K562 (cell line): Measurements from ENCODE around the gene EEFSEC. TPM values are rescaled to one million over a fixed set of nuclear protein-coding genes. Genes with fewer than 3 reads are reported as not detected.

ENCODE experiments used
- ATAC-seq: fragments of 200-7000 bp; cut with Tn5 transposase; 3 replicates; pipeline ENCODE4 v1.9.1; 2020; ENCODE audit warnings: moderate library complexity
- BruUV-seq: library from RNA; stranded (reverse); fragments of 400-500 nt; replicated peaks from 2 replicates; lab custom pipeline; 2021; lab: Mats Ljungman, UMichigan
- CTCF ChIA-PET: fragments of 300-600 bp; formaldehyde crosslinking; extraction: SDS; loops from one replicate; lab custom pipeline; 2021; ENCODE audit warnings: low intra/inter-chr PET ratio; lab: Yijun Ruan, JAX
- POLR2A ChIA-PET: fragments of 300-600, 350-650 bp; sonication (Branson Sonifier 250); formaldehyde crosslinking; extraction: SDS; loops from one replicate; lab custom pipeline; 2021; ENCODE audit warnings: antibody characterized with exemption, inconsistent platforms; lab: Yijun Ruan, JAX
- DNase-seq, 4 experiments: peaks; one replicate each; pipeline versions ENCODE4 v3.0.0 to v3.0.0-alpha.2; 2011 to 2018; ENCODE audit warnings: low spot score in 3 of 4, mixed read lengths in 3 of 4; ENCODE audit errors: extremely low read depth in 1 of 4
- FAIRE-seq: peaks from 2 replicates; lab custom pipeline; 2011; peaks lifted over from hg19 to GRCh38; lab: Jason Lieb, UNC
- H2AFZ ChIP-seq: 2 replicates; pipeline ENCODE4 v1.6.0; 2011; ENCODE audit warnings: low read depth, low read length, control low read depth, inconsistent platforms
- H3K27ac ChIP-seq: fragments of 200-600 bp; 3 replicates; pipeline ENCODE4 v1.8.0; 2011; ENCODE audit warnings: low read depth, mild to moderate bottlenecking, control low read depth, inconsistent platforms, low read length, moderate library complexity, mixed read lengths; ENCODE audit errors: extremely low read depth
- H3K27me3 ChIP-seq, 2 experiments: fragments of 300-600 bp in 1 of 2; 2 replicates in 1 of 2; 3 replicates in 1 of 2; pipeline versions ENCODE4 v1.6.0 to v1.8.0; 2011; ENCODE audit warnings: inconsistent platforms in 2 of 2, low read length in 2 of 2, mild to moderate bottlenecking in 1 of 2, mixed read lengths in 1 of 2, moderate library complexity in 1 of 2; ENCODE audit not compliant: control insufficient read depth in 2 of 2, insufficient read depth in 2 of 2
- H3K36me3 ChIP-seq: fragments of 300-600 bp; 3 replicates; pipeline ENCODE4 v1.8.0; 2011; ENCODE audit warnings: mild to moderate bottlenecking, low read length, inconsistent platforms; ENCODE audit not compliant: control insufficient read depth, insufficient read depth
- H3K4me1 ChIP-seq, 2 experiments: fragments of 200-600 bp in 1 of 2; replicated peaks in 1 of 2; 2 replicates in 1 of 2; 3 replicates in 1 of 2; pipeline versions ENCODE4 v1.5.1 to v1.8.0; 2011; ENCODE audit warnings: inconsistent platforms in 2 of 2, low read length in 2 of 2, mild to moderate bottlenecking in 1 of 2, mixed read lengths in 1 of 2, moderate library complexity in 1 of 2; ENCODE audit not compliant: control insufficient read depth in 2 of 2, insufficient read depth in 2 of 2
- H3K4me2 ChIP-seq: 2 replicates; pipeline ENCODE4 v1.6.1; 2011; ENCODE audit warnings: low read length, control low read depth, inconsistent platforms, mixed read lengths; ENCODE audit not compliant: insufficient read depth
- H3K4me3 ChIP-seq: fragments of 200-600 bp; sonication (generic), shearing (Covaris generic); 2 replicates; pipeline ENCODE4 v1.5.1; 2016; ENCODE audit warnings: control low read depth, inconsistent platforms
- H3K79me2 ChIP-seq: fragments of 200-600 bp; 3 replicates; pipeline ENCODE4 v1.8.0; 2011; ENCODE audit warnings: low read length, inconsistent platforms; ENCODE audit not compliant: control insufficient read depth, insufficient read depth
- H3K9ac ChIP-seq, 2 experiments: 2 replicates each; pipeline versions ENCODE4 v1.6.0 to v1.6.1; 2011; ENCODE audit warnings: low read depth in 2 of 2, low read length in 2 of 2, control low read depth in 1 of 2, inconsistent platforms in 1 of 2, mild to moderate bottlenecking in 1 of 2, mixed read lengths in 1 of 2; ENCODE audit not compliant: insufficient read depth in 1 of 2
- H3K9me1 ChIP-seq: one replicate; pipeline ENCODE4 v1.6.0; 2011; ENCODE audit warnings: inconsistent platforms, mild to moderate bottlenecking, low read length, moderate library complexity; ENCODE audit not compliant: control insufficient read depth, insufficient read depth
- H3K9me3 ChIP-seq: replicated peaks from 2 replicates; pipeline ENCODE4 v1.5.1; 2011; ENCODE audit warnings: low read depth, low read length, inconsistent platforms; ENCODE audit not compliant: control insufficient read depth, insufficient read depth
- H4K20me1 ChIP-seq: replicated peaks from 2 replicates; pipeline ENCODE4 v1.6.1; 2011; ENCODE audit warnings: low read length, inconsistent platforms, mixed read lengths; ENCODE audit not compliant: control insufficient read depth, insufficient read depth
- BDP1 ChIP-seq: IDR thresholded peaks from 3 replicates; pipeline ENCODE4 v1.6.1; 2011; ENCODE audit not compliant: insufficient read length, insufficient read depth
- CREM ChIP-seq: IDR thresholded peaks from 2 replicates; pipeline ENCODE4 v1.6.1; 2014; ENCODE audit warnings: antibody characterized with exemption, low read depth
- MCM5 ChIP-seq: fragments of 450-650 bp; IDR thresholded peaks from 2 replicates; pipeline ENCODE4 v1.6.1; 2016; ENCODE audit warnings: low read depth
- MTA2 ChIP-seq: fragments of 450-650 bp; IDR thresholded peaks from 2 replicates; pipeline ENCODE4 v1.6.1; 2016; ENCODE audit warnings: low read depth
- PHB2 ChIP-seq: fragments of 450-650 bp; IDR thresholded peaks from 2 replicates; pipeline ENCODE4 v1.6.1; 2017; ENCODE audit warnings: low read depth
- POLR2A ChIP-seq: fragments of 450-650 bp; conservative IDR thresholded peaks from 2 replicates; pipeline ENCODE4 v1.6.1; 2016
- RNF2 ChIP-seq: sonication (generic); IDR thresholded peaks from 2 replicates; pipeline ENCODE4 v1.6.1; 2016
- SRSF3 ChIP-seq: fragments of 200-400 bp; formaldehyde crosslinking; IDR thresholded peaks from 2 replicates; pipeline ENCODE4 v1.6.1; 2016; ENCODE audit warnings: mild to moderate bottlenecking, low read length, moderate library complexity; ENCODE audit not compliant: insufficient read depth
- SRSF7 ChIP-seq: fragments of 200-400 bp; formaldehyde crosslinking; optimal IDR thresholded peaks from 2 replicates; pipeline ENCODE3; 2017; ENCODE audit warnings: mild to moderate bottlenecking, low read depth, low read length
- ZNF174 ChIP-seq: fragments of 250-450 bp; sonication (Bioruptor Pico); IDR thresholded peaks from 2 replicates; pipeline ENCODE4 v1.4.0; 2020; ENCODE audit warnings: mild to moderate bottlenecking
- ZNF197 ChIP-seq: fragments of 200-800 bp; sonication (Bioruptor generic); IDR thresholded peaks from 2 replicates; pipeline ENCODE4 v1.6.1; 2016; ENCODE audit warnings: low read depth, missing genetic modification characterization, missing compliant biosample characterization
- ZNF431 ChIP-seq: sonication (generic); formaldehyde crosslinking; IDR thresholded peaks from 2 replicates; pipeline ENCODE4 v1.8.0; 2022; ENCODE audit warnings: mild to moderate bottlenecking, missing genetic modification reagents
- WGBS: fragments of 100-300 bp; shearing (Covaris generic); methylation state at CpG from one replicate; pipeline ENCODE4 v1.1.6; 2016; ENCODE audit warnings: low coverage, mixed read lengths; ENCODE audit not compliant: insufficient coverage; ENCODE audit errors: missing lambda C conversion rate; 5-methylcytosine and 5-hydroxymethylcytosine counted together
- in situ Hi-C: fragments of 300-500 bp; cut with MboI; formaldehyde crosslinking; loops from 4 replicates; pipeline ENCODE4 v1.15.0; 2018; ENCODE audit warnings: inconsistent platforms, mixed read lengths
- intact Hi-C: fragments of 100-400 bp; cut with micrococcal nuclease; formaldehyde crosslinking; loops from 2 replicates; pipeline ENCODE4 v1.14.2; 2022
- polyA plus RNA-seq, 8 experiments: library from polyadenylated mRNA; depleted of rRNA in 4 of 8; stranded (reverse) in 5 of 8; unstranded in 3 of 8; fragments of >200 nt; fragmentation: Nextera tagmentation in 2 of 8; fragmentation: Illumina TruSeq in 1 of 8; extraction: Ambion mirVana in 2 of 8; extraction: Trizol in 1 of 8; gene quantifications; 2 replicates each; pipeline versions ENCODE4 v1.2.1 to v1.2.3, GENCODE V29; 2011 to 2014; ENCODE audit warnings: inconsistent platforms in 1 of 8, missing spikeins in 1 of 8
- total RNA-seq, 7 experiments: library from RNA; depleted of rRNA in 6 of 7; stranded (reverse); fragments of >200 nt in 6 of 7; fragmentation: Illumina TruSeq in 2 of 7; extraction: Trizol in 2 of 7; gene quantifications; 2 replicates each; pipeline versions ENCODE4 v1.2.1 to v1.2.3, GENCODE V29; 2011 to 2021; ENCODE audit warnings: low replicate concordance in 1 of 7
- TF ChIP-seq, protein P1 (sequence below), 2 experiments: fragments of 450-650 bp in 1 of 2; sonication (generic) in 1 of 2; formaldehyde crosslinking in 1 of 2; IDR thresholded peaks in 1 of 2; conservative IDR thresholded peaks in 1 of 2; 2 replicates each; pipeline versions ENCODE4 v1.6.1 to v1.8.1; 2016 to 2023; ENCODE audit warnings: mild to moderate bottlenecking in 2 of 2, moderate library complexity in 2 of 2, inconsistent platforms in 1 of 2, missing genetic modification reagents in 1 of 2
- TF ChIP-seq, protein P2 (sequence below): sonication (generic); formaldehyde crosslinking; IDR thresholded peaks from 2 replicates; pipeline ENCODE4 v1.9.0; 2022; ENCODE audit warnings: mild to moderate bottlenecking, missing genetic modification reagents

EEFSEC gene
- total and polyA plus RNA-seq, 9 of the 15 experiments (the other 6 are each of a cell fraction or from before 2014, with no cell fraction given), result 0.35 to 11.8 (median 7.7) TPM

DNA sequence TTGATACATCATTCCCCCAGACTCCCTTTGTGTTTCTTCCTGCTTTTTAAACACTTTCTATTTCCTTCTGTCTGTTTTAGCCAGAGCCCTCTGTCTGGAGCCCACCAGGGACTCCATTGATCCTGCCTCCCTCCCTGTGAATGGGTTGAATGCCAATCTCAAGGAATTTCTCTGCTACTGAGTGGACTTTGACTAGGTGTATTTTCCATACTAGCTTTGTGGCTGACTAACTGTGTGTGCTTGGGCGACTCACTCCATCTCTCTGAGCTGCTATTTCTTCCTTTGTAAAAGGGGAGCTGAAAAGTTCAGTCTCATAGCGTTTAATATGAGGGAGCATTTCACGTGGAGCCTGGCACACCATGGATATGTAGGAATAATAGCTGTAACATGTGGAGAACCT, 98.8 kb downstream of the EEFSEC start:
- no peak overlapping the region for H3K4me3 ChIP-seq
- H3K4me1 ChIP-seq, result no peaks in the 10 kb centered on the region; a peak in 1 of 5 replicates
- ChIA-PET CTCF (no interaction called here), POLR2A (no interaction called here)
- no TSS peak for BruUV-seq
- TF ChIP-seq RNF2, result no peak
- no peak for TF ChIP-seq ZNF431 (CRISPR knock-in tag)
- no peak for TF ChIP-seq PHB2
- TF ChIP-seq CREM, result no peak
- no peak for TF ChIP-seq POLR2A
- TF ChIP-seq SRSF7, result no peak
- H3K9ac ChIP-seq, result no peak overlapping the region
- H3K27ac ChIP-seq, result no peak overlapping the region
- DNase-seq (no peak), ATAC-seq (no peak), FAIRE-seq (no peak)
- H3K79me2 ChIP-seq, result no peaks in the 10 kb centered on the region
- H3K27me3 ChIP-seq, result no peaks in the 10 kb centered on the region
- H3K36me3 ChIP-seq, result peaks cover 13% of the 10 kb centered on the region; the same call in 2 of the 3 replicates
- in situ Hi-C loops (no loop called here), intact Hi-C loops (no loop called here)
- no peaks in the 10 kb centered on the region for H4K20me1 ChIP-seq
- no peaks in the 10 kb centered on the region for H3K9me1 ChIP-seq
- H3K9me3 ChIP-seq, result no peaks in the 10 kb centered on the region
- H2AFZ ChIP-seq, result no peak overlapping the region
- 83% methylated on average over 3 of the region's 3 CpGs for WGBS
- no peak overlapping the region for H3K4me2 ChIP-seq

DNA sequence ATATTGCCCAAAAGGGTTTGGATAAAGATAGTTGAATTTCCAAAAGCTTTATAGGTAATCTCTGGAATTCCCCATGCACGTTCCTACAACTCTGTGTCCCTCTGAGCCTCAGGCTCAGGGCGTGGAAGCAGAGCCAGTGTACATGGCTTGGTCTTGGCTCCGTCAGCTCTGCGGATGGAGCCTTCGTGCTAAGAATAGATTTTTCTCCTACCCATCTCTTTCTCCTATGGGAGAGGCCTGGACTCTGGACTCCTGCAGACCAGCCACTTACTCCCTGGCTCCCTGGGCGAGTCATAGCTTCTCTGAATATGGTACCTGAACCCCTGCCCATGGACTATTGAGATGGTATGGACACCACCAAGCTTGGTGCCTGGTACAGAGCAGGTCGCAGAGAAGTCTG, 99.9 kb downstream of the EEFSEC start:
- no peak for FAIRE-seq
- POLR2A ChIA-PET, result interaction anchor here (0.6 to 1.1 kb wide), 3 partner anchors 9 to 163 kb away, joined by 3 read pairs; no protein-coding TSS in a partner anchor
- in situ Hi-C loops, result no loop called here
- TF ChIP-seq ZNF174 (CRISPR knock-in tag), result no peak
- TF ChIP-seq, protein P1, sequence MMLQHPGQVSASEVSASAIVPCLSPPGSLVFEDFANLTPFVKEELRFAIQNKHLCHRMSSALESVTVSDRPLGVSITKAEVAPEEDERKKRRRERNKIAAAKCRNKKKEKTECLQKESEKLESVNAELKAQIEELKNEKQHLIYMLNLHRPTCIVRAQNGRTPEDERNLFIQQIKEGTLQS (IDR thresholded peaks at IDR 0.05), result no peak
- TF ChIP-seq, protein P1 (CRISPR knock-in tag; conservative IDR thresholded peaks at IDR 0.05), result no peak
- TF ChIP-seq BDP1, result no peak
- TF ChIP-seq ZNF197, result no peak
- no peak for TF ChIP-seq MTA2
- TF ChIP-seq, protein P2, sequence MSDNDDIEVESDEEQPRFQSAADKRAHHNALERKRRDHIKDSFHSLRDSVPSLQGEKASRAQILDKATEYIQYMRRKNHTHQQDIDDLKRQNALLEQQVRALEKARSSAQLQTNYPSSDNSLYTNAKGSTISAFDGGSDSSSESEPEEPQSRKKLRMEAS, result no peak
- no peak for TF ChIP-seq SRSF3
- no peak for TF ChIP-seq MCM5

More for the DNA sequence above, 99.9 kb downstream of the EEFSEC start:
- ATAC-seq, result no peak
- H3K36me3 ChIP-seq, result peaks cover 5% of the 10 kb centered on the region; the same call in 1 of the 3 replicates
- H3K9ac ChIP-seq, result no peak overlapping the region
- DNase-seq, result no peak
- H3K9me3 ChIP-seq, result no peaks in the 10 kb centered on the region
- 78% methylated on average over 7 of the region's 7 CpGs for WGBS
- no peaks in the 10 kb centered on the region for H4K20me1 ChIP-seq
- H3K27ac ChIP-seq, result no peak overlapping the region
- no peaks in the 10 kb centered on the region for H3K79me2 ChIP-seq
- no peak overlapping the region for H2AFZ ChIP-seq
- H3K9me1 ChIP-seq, result no peaks in the 10 kb centered on the region
- H3K4me2 ChIP-seq, result no peak overlapping the region
- no peaks in the 10 kb centered on the region; a peak in 1 of 5 replicates for H3K4me1 ChIP-seq
- intact Hi-C loops, result no loop called here
- H3K4me3 ChIP-seq, result no peak overlapping the region
- H3K27me3 ChIP-seq, result no peaks in the 10 kb centered on the region
- CTCF ChIA-PET, result no interaction called here
- BruUV-seq, result no TSS peak
